LNCAP (cell line): ENCODE measurements around the gene ST3GAL6.

Experiments used
- CTCF ChIP-seq: fragments of 450-650 bp; IDR thresholded peaks from 2 replicates; pipeline ENCODE4 v1.5.1; 2017; ENCODE audit warnings: mild to moderate bottlenecking

Gene ST3GAL6

GRCh38 chr3:98727638-98728037, 35.5 kb upstream of the ST3GAL6 start:
- TF ChIP-seq CTCF: no peak

GRCh38 chr3:98728672-98729071, 34.5 kb upstream of the ST3GAL6 start:
- no peak for TF ChIP-seq CTCF

GRCh38 chr3:98730338-98730737, 32.8 kb upstream of the ST3GAL6 start:
- no peak for TF ChIP-seq CTCF

GRCh38 chr3:98730886-98731537, 32.1 kb upstream of the ST3GAL6 start:
- TF ChIP-seq CTCF: no peak

GRCh38 chr3:98731720-98732285, 31.3 kb upstream of the ST3GAL6 start:
- TF ChIP-seq CTCF: no peak

GRCh38 chr3:98732286-98733052, 30.7 kb upstream of the ST3GAL6 start:
- TF ChIP-seq CTCF: no peak

- TF ChIP-seq CTCF: no peak
Observed at GRCh38 chr3:98733053-98733811, 29.9 kb upstream of the ST3GAL6 start.
